ENCODE results near the gene DNASE1L1.

- TF ChIP-seq CTCF (IDR thresholded peaks at IDR 0.05; ENCODE audit: insufficient read depth, low read depth, low read length), result no peak
- TF ChIP-seq EZH2 (IDR thresholded peaks at IDR 0.05; ENCODE audit: insufficient read depth, low read length), result no peak
Observed at GRCh38 chrX:154420402-154420756, 11.3 kb upstream of the DNASE1L1 start.
